ENCODE data around the gene ZNF536.
"Not testable (repeated sequence)": the region's sequence is repeated elsewhere in the genome, so short reads cannot be mapped to it uniquely, and the experiment has no call there.

Gene ZNF536

DNA sequence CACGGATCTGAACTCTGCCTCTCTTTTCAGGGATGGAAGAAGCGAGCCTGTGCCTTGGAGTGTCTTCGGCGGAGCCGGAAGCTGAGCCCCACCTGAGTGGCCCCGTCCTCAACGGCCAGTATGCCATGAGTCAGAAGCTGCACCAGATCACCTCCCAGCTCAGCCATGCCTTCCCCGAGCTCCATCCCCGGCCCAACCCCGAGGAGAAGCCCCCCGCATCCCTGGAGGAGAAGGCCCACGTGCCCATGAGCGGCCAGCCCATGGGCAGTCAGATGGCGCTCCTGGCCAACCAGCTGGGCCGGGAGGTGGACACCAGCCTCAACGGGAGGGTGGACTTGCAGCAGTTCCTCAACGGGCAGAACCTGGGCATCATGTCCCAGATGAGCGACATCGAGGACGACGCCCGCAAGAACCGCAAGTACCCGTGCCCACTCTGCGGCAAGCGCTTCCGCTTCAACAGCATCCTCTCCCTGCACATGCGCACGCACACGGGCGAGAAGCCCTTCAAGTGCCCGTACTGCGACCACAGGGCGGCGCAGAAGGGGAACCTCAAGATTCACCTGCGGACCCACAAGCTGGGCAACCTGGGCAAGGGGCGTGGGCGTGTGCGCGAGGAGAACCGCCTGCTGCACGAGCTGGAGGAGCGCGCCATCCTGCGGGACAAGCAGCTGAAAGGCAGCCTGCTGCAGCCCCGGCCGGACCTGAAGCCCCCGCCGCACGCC is 71.5 kb downstream of the ZNF536 start:
- no peak overlapping the region for H3K4me3 ChIP-seq (ENCODE audit: low read depth, low read length)
- DNase-seq (ENCODE audit: low read depth): no peak
- TF ChIP-seq, protein P1, sequence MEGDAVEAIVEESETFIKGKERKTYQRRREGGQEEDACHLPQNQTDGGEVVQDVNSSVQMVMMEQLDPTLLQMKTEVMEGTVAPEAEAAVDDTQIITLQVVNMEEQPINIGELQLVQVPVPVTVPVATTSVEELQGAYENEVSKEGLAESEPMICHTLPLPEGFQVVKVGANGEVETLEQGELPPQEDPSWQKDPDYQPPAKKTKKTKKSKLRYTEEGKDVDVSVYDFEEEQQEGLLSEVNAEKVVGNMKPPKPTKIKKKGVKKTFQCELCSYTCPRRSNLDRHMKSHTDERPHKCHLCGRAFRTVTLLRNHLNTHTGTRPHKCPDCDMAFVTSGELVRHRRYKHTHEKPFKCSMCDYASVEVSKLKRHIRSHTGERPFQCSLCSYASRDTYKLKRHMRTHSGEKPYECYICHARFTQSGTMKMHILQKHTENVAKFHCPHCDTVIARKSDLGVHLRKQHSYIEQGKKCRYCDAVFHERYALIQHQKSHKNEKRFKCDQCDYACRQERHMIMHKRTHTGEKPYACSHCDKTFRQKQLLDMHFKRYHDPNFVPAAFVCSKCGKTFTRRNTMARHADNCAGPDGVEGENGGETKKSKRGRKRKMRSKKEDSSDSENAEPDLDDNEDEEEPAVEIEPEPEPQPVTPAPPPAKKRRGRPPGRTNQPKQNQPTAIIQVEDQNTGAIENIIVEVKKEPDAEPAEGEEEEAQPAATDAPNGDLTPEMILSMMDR (IDR thresholded peaks at IDR 0.05; ENCODE audit: insufficient read depth, low read depth, low read length, missing control alignments): no peak

DNA sequence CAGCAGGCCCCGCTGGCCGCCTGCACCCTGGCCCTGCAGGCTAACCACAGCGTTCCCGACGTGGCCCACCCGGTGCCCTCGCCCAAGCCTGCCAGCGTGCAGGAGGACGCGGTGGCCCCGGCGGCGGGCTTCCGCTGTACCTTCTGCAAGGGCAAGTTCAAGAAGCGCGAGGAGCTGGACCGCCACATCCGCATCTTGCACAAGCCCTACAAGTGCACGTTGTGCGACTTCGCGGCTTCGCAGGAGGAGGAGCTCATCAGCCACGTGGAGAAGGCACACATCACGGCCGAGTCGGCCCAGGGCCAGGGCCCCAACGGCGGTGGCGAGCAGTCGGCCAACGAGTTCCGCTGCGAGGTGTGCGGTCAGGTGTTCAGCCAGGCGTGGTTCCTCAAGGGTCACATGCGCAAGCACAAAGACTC is 72.1 kb downstream of the ZNF536 start:
- TF ChIP-seq, protein P1 (IDR thresholded peaks at IDR 0.05; ENCODE audit: insufficient read depth, low read depth, low read length, missing control alignments): no peak
- no peak overlapping the region for H3K4me3 ChIP-seq (ENCODE audit: low read depth, low read length)
- no peak for DNase-seq (ENCODE audit: low read depth)

GRCh38 chr19:30444686-30445232 is 72.6 kb downstream of the ZNF536 start:
- TF ChIP-seq, protein P1 (IDR thresholded peaks at IDR 0.05; ENCODE audit: insufficient read depth, low read depth, low read length, missing control alignments): no peak

DNA sequence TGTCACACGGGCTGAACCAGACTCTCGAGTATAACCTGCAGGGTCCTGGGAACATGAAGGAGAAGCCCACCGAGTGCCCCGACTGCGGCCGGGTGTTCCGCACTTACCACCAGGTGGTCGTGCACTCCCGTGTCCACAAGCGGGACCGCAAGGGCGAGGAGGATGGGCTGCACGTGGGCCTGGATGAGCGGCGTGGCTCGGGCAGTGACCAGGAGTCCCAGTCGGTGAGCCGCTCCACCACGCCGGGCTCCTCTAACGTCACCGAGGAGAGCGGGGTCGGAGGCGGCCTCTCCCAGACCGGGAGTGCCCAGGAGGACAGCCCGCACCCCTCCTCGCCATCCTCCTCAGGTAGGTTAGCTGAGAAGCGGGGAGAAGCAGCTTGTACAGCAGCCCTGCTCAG is 73.2 kb downstream of the ZNF536 start:
- TF ChIP-seq, protein P1 (IDR thresholded peaks at IDR 0.05; ENCODE audit: insufficient read depth, low read depth, low read length, missing control alignments): no peak
- no peak for DNase-seq (ENCODE audit: low read depth)
- no peak overlapping the region for H3K4me3 ChIP-seq (ENCODE audit: low read depth, low read length)

More at GRCh38 chr19:30444686-30445232, 72.6 kb downstream of the ZNF536 start:
- DNase-seq (ENCODE audit: low read depth): no peak
- no peak overlapping the region for H3K4me3 ChIP-seq (ENCODE audit: low read depth, low read length)

- H3K4me3 ChIP-seq (ENCODE audit: low read depth, low read length); DNase-seq (ENCODE audit: low read depth): not testable (repeated sequence)
These were observed 73.9 kb downstream of the ZNF536 start for GRCh38 chr19:30446120-30446519.

- DNase-seq (ENCODE audit: low read depth): no peak
- TF ChIP-seq, protein P1 (IDR thresholded peaks at IDR 0.05; ENCODE audit: insufficient read depth, low read depth, low read length, missing control alignments): no peak
- no peak overlapping the region for H3K4me3 ChIP-seq (ENCODE audit: low read depth, low read length)
These were observed 74.8 kb downstream of the ZNF536 start for GRCh38 chr19:30446850-30447552.

- H3K4me3 ChIP-seq (ENCODE audit: low read depth, low read length): no peak overlapping the region
- TF ChIP-seq, protein P1 (IDR thresholded peaks at IDR 0.05; ENCODE audit: insufficient read depth, low read depth, low read length, missing control alignments): no peak
- DNase-seq (ENCODE audit: low read depth): no peak
These were observed 75.3 kb downstream of the ZNF536 start for GRCh38 chr19:30447553-30447870.
